Measurements from ENCODE around the gene MAN2A2. TPM values are rescaled to one million over a fixed set of nuclear protein-coding genes. Genes with fewer than 3 reads are reported as not detected.
A peak's percentile ranks its signal among the peaks of the same experiment; 100 is the strongest.

Gene MAN2A2
- total RNA-seq, 1 experiment from 2014 or later: 31.0 TPM

- peak; percentile 49 for ATAC-seq
- Mint-ChIP-seq H3K27me3 (ENCODE audit: low read depth) (peaks cover 12% of the 10 kb centered on the region), H3K4me3 (peak within 1 kb of the TSS; percentile 95), H3K27ac (peak within 1 kb of the TSS; percentile 95), H3K4me1 (peaks cover 23% of the 10 kb centered on the region), H3K36me3 (peaks cover 6% of the 10 kb centered on the region; the same call in 1 of the 2 replicates), H3K9me3 (no peaks in the 10 kb centered on the region)
- DNase-seq (ENCODE audit: low spot score): peak; percentile 96
- CTCF ChIA-PET: interaction anchor here (0.5 to 7.7 kb wide), 83 partner anchors 9 to 1812 kb away, joined by 3 to 264 read pairs (median 4); partner anchors contain the start of genes BLM, FES, FURIN and MAN2A2
- POLR2A ChIA-PET: interaction anchor here (0.5 to 2.3 kb wide), 4 partner anchors 25 to 61 kb away, joined by 3 to 17 read pairs (median 5); partner anchors contain the start of gene MAN2A2
- TF ChIP-seq GRHL2 (CRISPR knock-in tag; IDR thresholded peaks at IDR 0.05; ENCODE audit: insufficient replicate concordance, severe bottlenecking) (no peak), NFE2L1 (CRISPR knock-in tag; IDR thresholded peaks at IDR 0.05) (no peak), STAT6 (CRISPR knock-in tag; conservative IDR thresholded peaks at IDR 0.05; ENCODE audit: low read depth) (no peak), ZBTB43 (CRISPR knock-in tag; IDR thresholded peaks at IDR 0.05) (peak; percentile 83), TP53 (CRISPR knock-in tag; IDR thresholded peaks at IDR 0.05) (no peak), FOXP1 (CRISPR knock-in tag; IDR thresholded peaks at IDR 0.05; ENCODE audit: borderline replicate concordance) (peak; percentile 79; the same call in 1 of the 2 replicates), TCF7 (CRISPR knock-in tag; IDR thresholded peaks at IDR 0.05; ENCODE audit: low read depth) (no peak), FOXP4 (CRISPR knock-in tag; IDR thresholded peaks at IDR 0.05) (0 out of 2 replicates have a peak, but pooled peaks have one; percentile 40), ESRRA (CRISPR knock-in tag; IDR thresholded peaks at IDR 0.05; ENCODE audit: borderline replicate concordance) (no peak; the same call in 1 of the 2 replicates), KAT7 (CRISPR knock-in tag; IDR thresholded peaks at IDR 0.05; ENCODE audit: borderline replicate concordance) (peak; percentile 71; the same call in 1 of the 2 replicates), FOXK1 (CRISPR knock-in tag; IDR thresholded peaks at IDR 0.05) (peak; percentile 55), ZNF281 (CRISPR knock-in tag; IDR thresholded peaks at IDR 0.05) (0 out of 2 replicates have a peak, but pooled peaks have one; percentile 50), CREB1 (CRISPR knock-in tag; IDR thresholded peaks at IDR 0.05) (0 out of 2 replicates have a peak, but pooled peaks have one; percentile 77), FOXJ3 (CRISPR knock-in tag; IDR thresholded peaks at IDR 0.05; ENCODE audit: borderline replicate concordance) (no peak), NR2C2 (CRISPR knock-in tag; IDR thresholded peaks at IDR 0.05) (no peak), ZNF219 (CRISPR knock-in tag; IDR thresholded peaks at IDR 0.05; ENCODE audit: borderline replicate concordance) (no peak), TEAD1 (CRISPR knock-in tag; IDR thresholded peaks at IDR 0.05) (peak; percentile 65), ARID4B (CRISPR knock-in tag; IDR thresholded peaks at IDR 0.05; ENCODE audit: borderline replicate concordance) (peak; percentile 58; the same call in 1 of the 2 replicates), MYBL2 (CRISPR knock-in tag; IDR thresholded peaks at IDR 0.05) (0 out of 2 replicates have a peak, but pooled peaks have one; percentile 65), ZNF671 (CRISPR knock-in tag; IDR thresholded peaks at IDR 0.05) (no peak), ZBTB21 (CRISPR knock-in tag; IDR thresholded peaks at IDR 0.05; ENCODE audit: borderline replicate concordance) (no peak), USF1 (CRISPR knock-in tag; IDR thresholded peaks at IDR 0.05) (no peak)
Measured at GRCh38 chr15:90931828-90932659, 28.9 kb downstream of the MAN2A2 start, which contains the start of gene HDDC3. TSS of gene HDDC3 (minus strand) at chr15:90932549. CDS start at chr15:90932540, 9 bp downstream.

All from WTC11 (cell line).